B cell (primary cell): ENCODE measurements around the gene STUM. TPM values are rescaled to one million over a fixed set of nuclear protein-coding genes. Genes with fewer than 3 reads are reported as not detected.

Source experiments
- ATAC-seq: fragments of 200-7000 bp; cut with Tn5 transposase; one replicate; pipeline ENCODE4 v1.10.0; 2021; ENCODE audit warnings: low read depth, mild to moderate bottlenecking, moderate number of reproducible peaks, moderate library complexity
- CTCF ChIA-PET: fragments of 350-600 bp; sonication (Branson Sonifier 250); formaldehyde crosslinking; loops from one replicate; lab custom pipeline; 2021; ENCODE audit warnings: antibody characterized with exemption, inconsistent platforms; lab: Charles Lee
- POLR2A ChIA-PET: fragments of 350-600 bp; sonication (Branson Sonifier 250); formaldehyde crosslinking; loops from one replicate; lab custom pipeline; 2021; ENCODE audit warnings: antibody characterized with exemption; lab: Charles Lee
- DNase-seq: peaks from one replicate; pipeline ENCODE4 v3.0.0; 2013
- H2AFZ ChIP-seq: 2 replicates; pipeline ENCODE4 v1.6.1; 2012; ENCODE audit warnings: mild to moderate bottlenecking, low read depth, low read length; ENCODE audit not compliant: insufficient read depth, poor library complexity, severe bottlenecking
- H3K27ac ChIP-seq, 2 donors: 1 replicate in 1 of 2; 2 replicates in 1 of 2; pipeline ENCODE4 v1.5.1; 2012 to 2013; ENCODE audit warnings: low read length in 2 of 2, mild to moderate bottlenecking in 2 of 2, moderate library complexity in 1 of 2
- H3K27me3 ChIP-seq, 4 experiments: fragments of 200-600 bp in 1 of 4; sonication (generic) in 1 of 4; replicated peaks in 1 of 4; 1 replicate in 2 of 4; 2 replicates in 2 of 4; pipeline versions ENCODE4 v1.6.1 to v1.7.0; 2013 to 2016; ENCODE audit warnings: low read length in 3 of 4, mild to moderate bottlenecking in 2 of 4, mixed read lengths in 1 of 4, moderate library complexity in 1 of 4; ENCODE audit not compliant: insufficient read depth in 4 of 4, control insufficient read depth in 3 of 4; ENCODE audit errors: control extremely low read depth in 1 of 4
- H3K36me3 ChIP-seq, 2 experiments: replicated peaks in 1 of 2; 1 replicate in 1 of 2; 2 replicates in 1 of 2; pipeline versions ENCODE4 v1.6.1 to v1.7.1; 2013; ENCODE audit warnings: low read length in 1 of 2; ENCODE audit not compliant: insufficient read depth in 2 of 2, control insufficient read depth in 1 of 2; ENCODE audit errors: control extremely low read depth in 1 of 2, extremely low read depth in 1 of 2
- H3K4me1 ChIP-seq, 2 donors: fragments of 200-600 bp in 1 of 2; sonication (generic) in 1 of 2; 1 replicate in 1 of 2; 2 replicates in 1 of 2; pipeline versions ENCODE4 v1.5.1 to v1.6.1; 2013 to 2017; ENCODE audit warnings: low read length in 2 of 2; ENCODE audit not compliant: control insufficient read depth in 2 of 2, insufficient read depth in 2 of 2
- H3K4me2 ChIP-seq: replicated peaks from 2 replicates; pipeline ENCODE3; 2012; ENCODE audit warnings: mild to moderate bottlenecking, low read depth, low read length; ENCODE audit not compliant: poor library complexity, severe bottlenecking
- H3K4me3 ChIP-seq, 5 experiments: fragments of 200-600 bp in 1 of 5; sonication (generic) in 1 of 5; 1 replicate in 3 of 5; 2 replicates in 2 of 5; pipeline versions ENCODE4 v1.5.1 to v1.7.0; 2011 to 2016; ENCODE audit warnings: low read length in 4 of 5, mild to moderate bottlenecking in 4 of 5, low read depth in 2 of 5, control low read depth in 1 of 5, moderate library complexity in 1 of 5; ENCODE audit not compliant: insufficient read depth in 1 of 5; ENCODE audit errors: control extremely low read depth in 1 of 5, extremely low read depth in 1 of 5
- H3K79me2 ChIP-seq: fragments of 200-600 bp; sonication (generic); one replicate; pipeline ENCODE4 v1.6.0; 2016; ENCODE audit warnings: low read length; ENCODE audit not compliant: control insufficient read depth, insufficient read depth
- H3K9ac ChIP-seq: fragments of 200-600 bp; sonication (generic); 2 replicates; pipeline ENCODE4 v1.6.1; 2017; ENCODE audit warnings: mild to moderate bottlenecking, low read length, moderate library complexity
- H3K9me3 ChIP-seq, 3 donors: one replicate each; pipeline versions ENCODE4 v1.6.1 to v1.7.1; 2013; ENCODE audit warnings: low read length in 2 of 3; ENCODE audit not compliant: control insufficient read depth in 2 of 3, insufficient read depth in 1 of 3; ENCODE audit errors: control extremely low read depth in 1 of 3
- H4K20me1 ChIP-seq: 2 replicates; pipeline ENCODE4 v1.6.0; 2012; ENCODE audit warnings: mild to moderate bottlenecking, low read length; ENCODE audit not compliant: insufficient read depth, control insufficient read depth, poor library complexity, severe bottlenecking
- H3K27ac Mint-ChIP-seq: one replicate; pipeline ENCODE4 v1.8.0; 2021; ENCODE audit warnings: mixed read lengths
- H3K27me3 Mint-ChIP-seq: one replicate; pipeline ENCODE4 v1.8.0; 2021; ENCODE audit warnings: mixed read lengths
- H3K4me1 Mint-ChIP-seq: one replicate; pipeline ENCODE4 v1.8.0; 2021; ENCODE audit warnings: mixed read lengths
- H3K4me3 Mint-ChIP-seq: one replicate; pipeline ENCODE4 v1.8.0; 2021; ENCODE audit warnings: mixed read lengths
- H3K9me3 Mint-ChIP-seq: one replicate; pipeline ENCODE4 v1.8.0; 2022; ENCODE audit warnings: mixed read lengths; ENCODE audit not compliant: insufficient read depth
- EZH2 ChIP-seq: IDR thresholded peaks from 2 replicates; pipeline ENCODE4 v1.6.1; 2012; ENCODE audit warnings: borderline replicate concordance, low read depth, mild to moderate bottlenecking, moderate library complexity, low read length; ENCODE audit not compliant: insufficient read depth, poor library complexity, severe bottlenecking
- WGBS: methylation state at CpG from one replicate; pipeline ENCODE4 v1.1.5; 2013; ENCODE audit warnings: missing lambda C conversion rate; ENCODE audit not compliant: insufficient coverage; 5-methylcytosine and 5-hydroxymethylcytosine counted together
- intact Hi-C: fragments of 100-400 bp; cut with micrococcal nuclease; formaldehyde crosslinking; loops from one replicate; pipeline ENCODE4 v1.10.0; 2022
- polyA plus RNA-seq: library from polyadenylated mRNA; depleted of rRNA; stranded (reverse); fragments of >200 nt; gene quantifications from 2 replicates; pipeline ENCODE4 v1.2.3, GENCODE V29; 2012
- total RNA-seq, 2 donors: library from RNA; stranded (reverse); fragments of 120-200 nt in 1 of 2; gene quantifications; 1 replicate in 1 of 2; 2 replicates in 1 of 2; pipeline versions ENCODE4 v1.2.3 to v1.2.4, GENCODE V29; 2013 to 2022
- TF ChIP-seq, protein P1 (sequence below): fragments of 200-600 bp; IDR thresholded peaks from one replicate; pipeline ENCODE4 v1.8.0; 2022; ENCODE audit warnings: antibody characterized with exemption, mild to moderate bottlenecking

The STUM gene
- total and polyA plus RNA-seq, 2 donors (not counting 1 experiment from before 2014, with no cell fraction given): 0.12 to 0.69 TPM

DNA sequence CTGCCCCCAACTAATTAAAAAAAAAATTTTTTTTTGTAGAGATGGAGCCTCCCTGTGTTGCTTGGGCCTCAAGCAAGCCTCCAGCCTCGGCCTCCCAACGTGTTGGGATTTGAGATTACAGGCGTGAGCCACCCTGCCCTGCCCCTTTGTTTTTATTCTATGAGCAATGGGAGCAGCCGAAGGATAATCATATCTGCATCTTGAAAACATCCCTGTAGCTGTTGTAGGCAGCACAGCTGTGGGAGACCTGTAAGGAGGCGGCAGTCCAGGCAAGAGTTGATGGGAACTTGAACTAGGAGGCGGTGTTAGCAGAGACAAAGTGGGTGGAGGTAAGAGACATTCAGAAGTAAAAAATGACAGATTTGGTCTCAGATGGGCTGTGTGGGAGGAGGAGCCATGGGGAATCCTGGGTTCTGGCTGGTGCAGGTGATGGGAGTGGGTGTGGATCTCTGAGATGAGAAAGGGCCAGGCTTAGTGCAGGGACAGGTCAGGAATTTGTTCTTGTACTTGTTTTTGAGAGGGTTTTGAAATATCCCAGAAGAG, 31.3 kb downstream of the STUM start:
- H3K4me3 Mint-ChIP-seq: no peak overlapping the region
- intact Hi-C loops: no loop called here
- Histone ChIP-seq H3K4me2 (no peak overlapping the region), H3K4me3 (no peak overlapping the region), H3K36me3 (no peaks in the 10 kb centered on the region), H3K27me3 (no peaks in the 10 kb centered on the region), H3K27ac (no peak overlapping the region), H2AFZ (no peak overlapping the region), H3K79me2 (no peaks in the 10 kb centered on the region), H3K9ac (no peak overlapping the region), H4K20me1 (no peaks in the 10 kb centered on the region), H3K9me3 (peaks cover 0 to 4% (median 0%) of the 10 kb centered on the region in 3 donors), H3K4me1 (no peaks in the 10 kb centered on the region)
- no peak for DNase-seq
- H3K9me3 Mint-ChIP-seq: no peaks in the 10 kb centered on the region
- 98% methylated on average over 6 of the region's 6 CpGs for WGBS
- H3K27me3 Mint-ChIP-seq: no peaks in the 10 kb centered on the region
- H3K27ac Mint-ChIP-seq: no peak overlapping the region
- POLR2A ChIA-PET: no interaction called here
- CTCF ChIA-PET: no interaction called here
- H3K4me1 Mint-ChIP-seq: no peaks in the 10 kb centered on the region
- ATAC-seq: no peak
- no peak for TF ChIP-seq EZH2
- TF ChIP-seq, protein P1, sequence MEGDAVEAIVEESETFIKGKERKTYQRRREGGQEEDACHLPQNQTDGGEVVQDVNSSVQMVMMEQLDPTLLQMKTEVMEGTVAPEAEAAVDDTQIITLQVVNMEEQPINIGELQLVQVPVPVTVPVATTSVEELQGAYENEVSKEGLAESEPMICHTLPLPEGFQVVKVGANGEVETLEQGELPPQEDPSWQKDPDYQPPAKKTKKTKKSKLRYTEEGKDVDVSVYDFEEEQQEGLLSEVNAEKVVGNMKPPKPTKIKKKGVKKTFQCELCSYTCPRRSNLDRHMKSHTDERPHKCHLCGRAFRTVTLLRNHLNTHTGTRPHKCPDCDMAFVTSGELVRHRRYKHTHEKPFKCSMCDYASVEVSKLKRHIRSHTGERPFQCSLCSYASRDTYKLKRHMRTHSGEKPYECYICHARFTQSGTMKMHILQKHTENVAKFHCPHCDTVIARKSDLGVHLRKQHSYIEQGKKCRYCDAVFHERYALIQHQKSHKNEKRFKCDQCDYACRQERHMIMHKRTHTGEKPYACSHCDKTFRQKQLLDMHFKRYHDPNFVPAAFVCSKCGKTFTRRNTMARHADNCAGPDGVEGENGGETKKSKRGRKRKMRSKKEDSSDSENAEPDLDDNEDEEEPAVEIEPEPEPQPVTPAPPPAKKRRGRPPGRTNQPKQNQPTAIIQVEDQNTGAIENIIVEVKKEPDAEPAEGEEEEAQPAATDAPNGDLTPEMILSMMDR: no peak

DNA sequence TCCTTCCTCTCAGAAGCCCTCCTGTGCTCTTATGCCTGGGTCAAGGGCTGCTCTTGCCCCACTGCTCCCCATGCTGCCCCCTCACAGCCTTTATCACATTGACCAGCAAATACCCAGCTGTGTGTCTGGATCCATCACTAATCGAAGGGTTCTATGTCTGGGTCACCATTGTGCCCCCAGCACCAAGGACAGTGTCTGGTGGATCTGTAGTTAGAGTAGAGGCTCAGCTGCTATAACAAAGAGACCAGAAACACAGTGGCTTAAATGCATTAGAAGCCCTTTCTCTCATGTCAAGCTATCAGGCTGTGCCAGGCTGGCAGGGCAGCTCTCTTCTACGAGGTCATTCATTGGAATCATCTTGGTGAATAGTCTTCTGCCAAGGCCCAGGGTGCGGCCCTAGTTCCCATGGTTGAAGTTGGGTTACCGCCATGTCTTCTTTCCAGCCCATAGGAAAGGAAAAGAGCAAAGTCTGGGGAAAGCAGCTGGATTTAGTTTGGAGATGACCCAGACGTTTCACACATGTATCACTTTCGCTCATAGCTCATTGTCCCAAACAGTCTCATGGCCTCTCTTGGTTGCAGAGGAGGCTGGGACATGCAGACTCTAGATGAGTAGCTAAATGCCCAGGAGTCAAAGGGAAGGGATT, 32.2 kb downstream of the STUM start:
- H3K36me3 ChIP-seq: no peaks in the 10 kb centered on the region
- H3K27ac Mint-ChIP-seq: no peak overlapping the region
- ChIA-PET CTCF (no interaction called here), POLR2A (no interaction called here)
- H3K9me3 Mint-ChIP-seq: no peaks in the 10 kb centered on the region
- ATAC-seq (no peak), DNase-seq (no peak)
- H3K27ac ChIP-seq: no peak overlapping the region
- TF ChIP-seq, protein P1: no peak
- TF ChIP-seq EZH2: no peak
- peaks cover 0 to 4% (median 0%) of the 10 kb centered on the region in 3 donors for H3K9me3 ChIP-seq
- H3K4me3 Mint-ChIP-seq: no peak overlapping the region
- H3K79me2 ChIP-seq: no peaks in the 10 kb centered on the region
- no peak overlapping the region for H2AFZ ChIP-seq
- H3K4me1 ChIP-seq: no peaks in the 10 kb centered on the region
- no peaks in the 10 kb centered on the region for H3K27me3 Mint-ChIP-seq
- H3K9ac ChIP-seq: no peak overlapping the region
- H4K20me1 ChIP-seq: no peaks in the 10 kb centered on the region
- H3K27me3 ChIP-seq: no peaks in the 10 kb centered on the region
- intact Hi-C loops: no loop called here
- H3K4me2 ChIP-seq: no peak overlapping the region
- no peak overlapping the region for H3K4me3 ChIP-seq
- 100% methylated on average over 4 of the region's 6 CpGs for WGBS
- no peaks in the 10 kb centered on the region for H3K4me1 Mint-ChIP-seq
